Measurements from ENCODE around the gene CREBL2. TPM values are rescaled to one million over a fixed set of nuclear protein-coding genes. Genes with fewer than 3 reads are reported as not detected.
"Not testable (repeated sequence)": the region's sequence is repeated elsewhere in the genome, so short reads cannot be mapped to it uniquely, and the experiment has no call there.

The CREBL2 gene
- total and polyA plus RNA-seq, 10 donors, result 14.3 to 76.0 (median 49.2) TPM

- Histone ChIP-seq H3K27ac (peak overlapping the region; percentile 81 to 99 (median 98)), H3K4me3 (peak overlapping the region in 7 of 8 donors; percentile 39 to 77 (median 62)), H3K4me1 (peaks cover 11 to 43% (median 29%) of the 10 kb centered on the region in 6 donors), H3K27me3 (replicated peaks in 1 of 7) (no peaks in the 10 kb centered on the region), H3K9me3 (peaks cover 0 to 5% (median 0%) of the 10 kb centered on the region in 8 donors), H3K36me3 (no peaks in the 10 kb centered on the region)
- DNase-seq, result no peak
- no peak for TF ChIP-seq POLR2AphosphoS5 (IDR thresholded peaks at IDR 0.05)
- no peak for TF ChIP-seq CTCF (IDR thresholded peaks at IDR 0.05 in 8 of 11, conservative IDR thresholded peaks at IDR 0.05 in 3 of 11)
- no peak for TF ChIP-seq POLR2A (IDR thresholded peaks at IDR 0.05)
- 66 to 77% (median 69%) methylated on average over 11 of the region's 11 CpGs for WGBS, 5 donors
- intact Hi-C loops (cut with DNase I; ENCODE audit: low total_unique reads), result loop anchor here (5.0 kb wide), 1 partner anchor 186 kb away; no protein-coding TSS in a partner anchor
These were observed 48.3 kb upstream of the CREBL2 start for GRCh38 chr12:12563290-12563928.

- Histone ChIP-seq H3K36me3 (no peaks in the 10 kb centered on the region), H3K27ac (no peak overlapping the region), H3K27me3 (replicated peaks in 1 of 7) (no peaks in the 10 kb centered on the region), H3K4me1 (peaks cover 6 to 33% (median 24%) of the 10 kb centered on the region in 6 donors), H3K9me3 (peaks cover 0 to 5% (median 0%) of the 10 kb centered on the region in 8 donors), H3K4me3 (no peak overlapping the region)
- intact Hi-C loops (cut with DNase I; ENCODE audit: low total_unique reads), result loop anchor here (5.0 kb wide), 1 partner anchor 188 kb away; no protein-coding TSS in a partner anchor
- TF ChIP-seq CTCF (IDR thresholded peaks at IDR 0.05 in 8 of 11, conservative IDR thresholded peaks at IDR 0.05 in 3 of 11) (no peak), POLR2A (IDR thresholded peaks at IDR 0.05) (no peak), POLR2AphosphoS5 (IDR thresholded peaks at IDR 0.05) (no peak)
- DNase-seq, result no peak
- WGBS, 5 donors, result 92 to 97% (median 92%) methylated on average over 1 of the region's 1 CpG
These were observed 46.8 kb upstream of the CREBL2 start for GRCh38 chr12:12564911-12565310.

GRCh38 chr12:12565971-12566370 is 45.7 kb upstream of the CREBL2 start:
- DNase-seq, H3K4me3 ChIP-seq: not testable (repeated sequence)
- 80 to 98% (median 97%) methylated on average over 1 to 22 of the region's 32 CpGs for WGBS, 5 donors

GRCh38 chr12:12572659-12573058 is 39.0 kb upstream of the CREBL2 start:
- no peak overlapping the region for H3K4me3 ChIP-seq
- WGBS, 5 donors, result 88 to 96% (median 90%) methylated on average over 3 of the region's 3 CpGs
- TF ChIP-seq CTCF (IDR thresholded peaks at IDR 0.05 in 8 of 11, conservative IDR thresholded peaks at IDR 0.05 in 3 of 11) (no peak), POLR2A (IDR thresholded peaks at IDR 0.05) (no peak), POLR2AphosphoS5 (IDR thresholded peaks at IDR 0.05) (no peak)
- no peaks in the 10 kb centered on the region for H3K36me3 ChIP-seq
- no peaks in the 10 kb centered on the region for H3K9me3 ChIP-seq
- H3K27me3 ChIP-seq (replicated peaks in 1 of 7), result no peaks in the 10 kb centered on the region
- intact Hi-C loops (cut with DNase I; ENCODE audit: low total_unique reads), result no loop called here
- no peak overlapping the region for H3K27ac ChIP-seq
- peaks cover 0 to 6% (median 0%) of the 10 kb centered on the region in 6 donors for H3K4me1 ChIP-seq
- DNase-seq, result no peak

More at GRCh38 chr12:12565971-12566370, 45.7 kb upstream of the CREBL2 start:
- intact Hi-C loops (cut with DNase I; ENCODE audit: low total_unique reads); H3K36me3 ChIP-seq; H3K9me3 ChIP-seq; H3K27me3 ChIP-seq (replicated peaks in 1 of 7); H3K27ac ChIP-seq: not testable (repeated sequence)
- H3K4me1 ChIP-seq, result peaks cover 5 to 22% (median 16%) of the 10 kb centered on the region in 6 donors

Measured in spleen (tissue), 11 donors.